OCI-LY1 (cell line): ENCODE results near the gene IRX4.

Experiments used
- H2AFZ ChIP-seq: fragments of 200-600 bp; sonication (generic), shearing (Covaris generic); 2 replicates; pipeline ENCODE4 v1.6.0; 2014; ENCODE audit warnings: antibody characterized with exemption, mild to moderate bottlenecking, low read length
- H3F3A ChIP-seq: fragments of 200-600 bp; sonication (generic), shearing (Covaris generic); 2 replicates; pipeline ENCODE4 v1.6.0; 2014; ENCODE audit warnings: mild to moderate bottlenecking, antibody characterized with exemption, low read length, moderate library complexity; ENCODE audit not compliant: insufficient read depth
- H3K27ac ChIP-seq: fragments of 200-600 bp; sonication (generic); 2 replicates; pipeline ENCODE4 v1.5.1; 2014; ENCODE audit warnings: low read length, mixed run types, mild to moderate bottlenecking, low read depth; ENCODE audit not compliant: poor library complexity, severe bottlenecking
- H3K27me3 ChIP-seq: fragments of 200-600 bp; sonication (generic); 2 replicates; pipeline ENCODE4 v1.6.0; 2014; ENCODE audit warnings: antibody characterized with exemption, mild to moderate bottlenecking, low read length, moderate library complexity; ENCODE audit not compliant: insufficient read depth
- H3K36me3 ChIP-seq: fragments of 200-600 bp; sonication (generic); 2 replicates; pipeline ENCODE4 v1.6.1; 2014; ENCODE audit warnings: mild to moderate bottlenecking, antibody characterized with exemption, low read length, moderate library complexity, mixed read lengths; ENCODE audit not compliant: insufficient read depth
- H3K4me1 ChIP-seq: fragments of 200-600 bp; sonication (generic); 2 replicates; pipeline ENCODE4 v1.5.1; 2014; ENCODE audit warnings: mild to moderate bottlenecking, low read length, moderate library complexity; ENCODE audit not compliant: insufficient read depth, severe bottlenecking
- H3K4me2 ChIP-seq: fragments of 200-600 bp; sonication (generic), shearing (Covaris generic); 2 replicates; pipeline ENCODE4 v1.6.1; 2014; ENCODE audit warnings: low read length
- H3K4me3 ChIP-seq: fragments of 200-600 bp; sonication (generic); 2 replicates; pipeline ENCODE4 v1.5.1; 2014; ENCODE audit warnings: low read length, low read depth, mild to moderate bottlenecking, mixed read lengths; ENCODE audit not compliant: poor library complexity, severe bottlenecking
- H3K79me2 ChIP-seq: fragments of 200-600 bp; shearing (Covaris generic); 2 replicates; pipeline ENCODE4 v1.6.1; 2016; ENCODE audit warnings: mixed run types, low read length, mixed read lengths; ENCODE audit not compliant: insufficient read depth
- H3K9ac ChIP-seq: fragments of 200-600 bp; sonication (generic), shearing (Covaris generic); 2 replicates; pipeline ENCODE4 v1.6.1; 2014; ENCODE audit warnings: mild to moderate bottlenecking, low read length, mixed read lengths
- H3K9me2 ChIP-seq: fragments of 200-600 bp; sonication (generic), shearing (Covaris generic); 2 replicates; pipeline ENCODE4 v1.6.1; 2014; ENCODE audit warnings: low read depth, mild to moderate bottlenecking, low read length, mixed read lengths
- H3K9me3 ChIP-seq: fragments of 200-600 bp; shearing (Covaris generic); 2 replicates; pipeline ENCODE4 v1.6.1; 2014; ENCODE audit warnings: low read length, mixed read lengths
- H4K20me1 ChIP-seq: fragments of 200-600 bp; sonication (generic), shearing (Covaris generic); 2 replicates; pipeline ENCODE4 v1.6.0; 2016; ENCODE audit warnings: mild to moderate bottlenecking, low read length; ENCODE audit not compliant: insufficient read depth
- EZH2 ChIP-seq: fragments of 200-600 bp; sonication (generic), shearing (Covaris generic); IDR thresholded peaks from 2 replicates; pipeline ENCODE4 v1.8.0; 2017; ENCODE audit warnings: borderline replicate concordance, mixed run types, mild to moderate bottlenecking, antibody characterized with exemption, low read length, moderate library complexity, mixed read lengths
- TF ChIP-seq, protein P1 (sequence below): fragments of 200-600 bp; sonication (generic), shearing (Covaris generic); IDR thresholded peaks from 2 replicates; pipeline ENCODE4 v1.5.1; 2017; ENCODE audit warnings: mild to moderate bottlenecking, antibody characterized with exemption, low read length, moderate library complexity, mixed read lengths

The IRX4 gene

DNA sequence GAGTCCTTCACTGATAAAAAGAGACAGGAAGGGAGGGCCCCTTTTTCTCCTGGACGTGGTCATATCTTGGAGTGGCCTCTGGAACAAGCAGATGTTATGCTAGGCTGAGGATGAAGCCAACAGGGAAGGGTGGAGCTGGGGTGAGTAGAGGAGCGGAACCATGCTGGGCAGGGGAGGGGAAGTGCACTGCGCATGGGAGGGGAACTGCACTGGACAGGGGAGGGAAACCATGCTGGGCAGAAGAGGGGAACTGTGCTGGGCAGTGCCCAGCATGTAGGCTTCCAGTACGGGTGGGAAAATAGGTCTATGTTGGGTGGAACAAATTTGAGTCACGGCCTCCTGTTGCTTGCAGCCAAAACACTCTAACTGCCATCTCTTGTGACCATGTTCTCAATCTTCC is 19.3 kb upstream of the IRX4 start:
- no peaks in the 10 kb centered on the region for H4K20me1 ChIP-seq
- no peak for TF ChIP-seq EZH2
- TF ChIP-seq, protein P1, sequence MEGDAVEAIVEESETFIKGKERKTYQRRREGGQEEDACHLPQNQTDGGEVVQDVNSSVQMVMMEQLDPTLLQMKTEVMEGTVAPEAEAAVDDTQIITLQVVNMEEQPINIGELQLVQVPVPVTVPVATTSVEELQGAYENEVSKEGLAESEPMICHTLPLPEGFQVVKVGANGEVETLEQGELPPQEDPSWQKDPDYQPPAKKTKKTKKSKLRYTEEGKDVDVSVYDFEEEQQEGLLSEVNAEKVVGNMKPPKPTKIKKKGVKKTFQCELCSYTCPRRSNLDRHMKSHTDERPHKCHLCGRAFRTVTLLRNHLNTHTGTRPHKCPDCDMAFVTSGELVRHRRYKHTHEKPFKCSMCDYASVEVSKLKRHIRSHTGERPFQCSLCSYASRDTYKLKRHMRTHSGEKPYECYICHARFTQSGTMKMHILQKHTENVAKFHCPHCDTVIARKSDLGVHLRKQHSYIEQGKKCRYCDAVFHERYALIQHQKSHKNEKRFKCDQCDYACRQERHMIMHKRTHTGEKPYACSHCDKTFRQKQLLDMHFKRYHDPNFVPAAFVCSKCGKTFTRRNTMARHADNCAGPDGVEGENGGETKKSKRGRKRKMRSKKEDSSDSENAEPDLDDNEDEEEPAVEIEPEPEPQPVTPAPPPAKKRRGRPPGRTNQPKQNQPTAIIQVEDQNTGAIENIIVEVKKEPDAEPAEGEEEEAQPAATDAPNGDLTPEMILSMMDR: no peak
- H3K79me2 ChIP-seq: no peaks in the 10 kb centered on the region
- H3K27ac ChIP-seq: no peak overlapping the region
- no peak overlapping the region for H2AFZ ChIP-seq
- no peaks in the 10 kb centered on the region; the same call in 1 of the 2 replicates for H3K27me3 ChIP-seq
- H3K4me3 ChIP-seq: no peak overlapping the region
- no peaks in the 10 kb centered on the region for H3K4me1 ChIP-seq
- H3K9ac ChIP-seq: no peak overlapping the region
- H3K9me3 ChIP-seq: no peaks in the 10 kb centered on the region
- no peaks in the 10 kb centered on the region for H3K9me2 ChIP-seq
- H3K4me2 ChIP-seq: no peak overlapping the region
- no peaks in the 10 kb centered on the region for H3K36me3 ChIP-seq
- no peaks in the 10 kb centered on the region for H3F3A ChIP-seq

DNA sequence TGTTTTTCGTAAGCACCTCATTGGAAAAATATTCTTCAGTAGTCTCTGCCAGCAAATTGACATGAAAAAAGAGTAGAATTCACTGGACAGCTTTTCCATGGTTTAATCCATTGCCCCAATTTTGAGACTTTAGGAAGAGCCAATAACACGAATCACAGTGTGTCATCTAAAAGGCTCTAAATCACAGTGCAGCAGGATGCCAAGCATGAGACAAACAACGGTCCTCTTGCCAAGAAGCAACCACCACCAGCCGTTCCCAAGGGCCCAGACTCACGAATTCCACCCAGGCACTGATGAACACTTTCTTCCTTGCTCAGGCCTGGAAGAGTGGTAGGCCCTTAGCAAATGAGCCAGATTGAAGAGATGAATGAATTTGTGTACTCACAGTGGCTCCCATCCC is 18.3 kb upstream of the IRX4 start:
- no peaks in the 10 kb centered on the region for H3K9me3 ChIP-seq
- no peak overlapping the region for H3K9ac ChIP-seq
- H3F3A ChIP-seq: no peaks in the 10 kb centered on the region
- no peaks in the 10 kb centered on the region for H3K9me2 ChIP-seq
- H3K79me2 ChIP-seq: no peaks in the 10 kb centered on the region
- no peak overlapping the region for H2AFZ ChIP-seq
- H3K27ac ChIP-seq: no peak overlapping the region
- TF ChIP-seq EZH2: no peak
- TF ChIP-seq, protein P1: no peak
- H4K20me1 ChIP-seq: no peaks in the 10 kb centered on the region
- no peak overlapping the region for H3K4me2 ChIP-seq
- no peaks in the 10 kb centered on the region for H3K36me3 ChIP-seq
- H3K4me1 ChIP-seq: no peaks in the 10 kb centered on the region
- H3K4me3 ChIP-seq: no peak overlapping the region
- no peaks in the 10 kb centered on the region; the same call in 1 of the 2 replicates for H3K27me3 ChIP-seq

DNA sequence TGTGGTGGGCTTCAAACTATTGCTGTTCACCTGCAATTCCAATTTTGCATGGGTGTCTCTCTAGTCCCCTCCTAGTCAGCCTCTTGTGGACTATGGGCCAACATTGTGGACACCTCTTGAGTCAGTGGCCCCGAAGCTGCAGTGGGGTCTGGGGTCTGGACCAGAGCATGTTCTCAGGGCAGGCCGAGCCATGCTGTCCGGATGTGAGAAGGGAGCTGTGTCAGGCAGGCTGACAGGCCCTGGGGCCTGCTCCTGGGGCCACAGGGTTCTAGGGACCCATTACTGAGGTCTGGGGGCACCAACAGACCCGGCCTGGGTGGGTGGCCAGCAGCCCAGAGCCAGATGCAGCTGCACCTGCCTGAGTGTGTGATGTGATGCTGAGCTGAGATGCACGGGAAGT is 16.5 kb upstream of the IRX4 start:
- no peak overlapping the region for H3K4me3 ChIP-seq
- TF ChIP-seq EZH2: no peak
- TF ChIP-seq, protein P1: no peak
- H3K4me1 ChIP-seq: no peaks in the 10 kb centered on the region
- H3K9ac ChIP-seq: no peak overlapping the region
- no peaks in the 10 kb centered on the region for H3K36me3 ChIP-seq
- peaks cover 3% of the 10 kb centered on the region; the same call in 1 of the 2 replicates for H3K27me3 ChIP-seq
- H3K27ac ChIP-seq: no peak overlapping the region
- H4K20me1 ChIP-seq: no peaks in the 10 kb centered on the region
- H3K9me2 ChIP-seq: no peaks in the 10 kb centered on the region
- H3K79me2 ChIP-seq: no peaks in the 10 kb centered on the region
- no peak overlapping the region for H2AFZ ChIP-seq
- no peak overlapping the region for H3K4me2 ChIP-seq
- no peaks in the 10 kb centered on the region for H3F3A ChIP-seq
- H3K9me3 ChIP-seq: no peaks in the 10 kb centered on the region
